ENCODE measurements around the gene FARP2. TPM values are rescaled to one million over a fixed set of nuclear protein-coding genes. Genes with fewer than 3 reads are reported as not detected.

Gene FARP2
- total and polyA plus RNA-seq, 2 of the 13 experiments (the other 11 are each of a cell fraction or from before 2014, with no cell fraction given): 28.0 to 45.4 TPM

GRCh38 chr2:241324775-241325174 is 31.3 kb upstream of the FARP2 start:
- Histone ChIP-seq H3K4me1 (ENCODE audit: insufficient read depth, low read length) (peaks cover 45% of the 10 kb centered on the region), H3K27ac (ENCODE audit: extremely low read length, insufficient read depth, low read length) (no peak overlapping the region), H4K20me1 (ENCODE audit: insufficient read depth, low read length) (peaks cover 69% of the 10 kb centered on the region), H3K36me3 (replicated peaks in 1 of 2; ENCODE audit: control insufficient read depth in 1 of 2, insufficient read depth in 2 of 2, low read length in 2 of 2) (peaks cover 9 to 62% of the 10 kb centered on the region in 2 experiments), H3K4me3 (replicated peaks in 1 of 3; ENCODE audit: insufficient read depth in 1 of 3, low read depth in 2 of 3, low read length in 3 of 3) (no peak overlapping the region), H3K9me3 (ENCODE audit: low read length) (no peaks in the 10 kb centered on the region), H3K4me2 (ENCODE audit: low read depth, low read length) (no peak overlapping the region), H3K27me3 (ENCODE audit: control insufficient read depth in 1 of 2, insufficient read depth in 2 of 2, low read length in 2 of 2) (no peaks in the 10 kb centered on the region), H3K9ac (ENCODE audit: insufficient read depth, low read depth, low read length) (no peak overlapping the region), H2AFZ (ENCODE audit: low read length) (no peak overlapping the region), H3K79me2 (ENCODE audit: insufficient read depth, low read length) (peaks cover 93% of the 10 kb centered on the region)
- in situ Hi-C loops (cut with HindIII; ENCODE audit: extremely low pct_ligation_motif_present, low pct_unique_long_range_greater_than_20kb) (no loop called here), intact Hi-C loops (cut with micrococcal nuclease; ENCODE audit: unreplicated experiment) (no loop called here)
- no TSS peak for BruUV-seq (replicated peaks)
- ChIA-PET CTCF (ENCODE audit: low intra/inter-chr PET ratio, low total read pairs) (no interaction called here), POLR2A (interaction anchor here (1.2 kb wide), 1 partner anchor 9 kb away, joined by 4 read pairs; no protein-coding TSS in a partner anchor)
- FAIRE-seq (no peak), DNase-seq (ENCODE audit: low spot score) (no peak), ATAC-seq (no peak)
- TF ChIP-seq ZNF441 (CRISPR knock-in tag; IDR thresholded peaks at IDR 0.05; ENCODE audit: borderline replicate concordance): no peak
- TF ChIP-seq RBFOX2 (IDR thresholded peaks at IDR 0.05; ENCODE audit: low read depth, low read length): 0 out of 2 replicates have a peak, but pooled peaks have one; percentile 31
- 0 out of 2 replicates have a peak, but pooled peaks have one; percentile 26 for TF ChIP-seq ZNF841 (CRISPR knock-in tag; IDR thresholded peaks at IDR 0.05; ENCODE audit: borderline replicate concordance)

GRCh38 chr2:241325257-241325656 is 30.8 kb upstream of the FARP2 start:
- in situ Hi-C loops (cut with HindIII; ENCODE audit: extremely low pct_ligation_motif_present, low pct_unique_long_range_greater_than_20kb): no loop called here
- POLR2A ChIA-PET: interaction anchor here (1.2 kb wide), 1 partner anchor 9 kb away, joined by 4 read pairs; no protein-coding TSS in a partner anchor

More at GRCh38 chr2:241325257-241325656, 30.8 kb upstream of the FARP2 start:
- WGBS (ENCODE audit: low lambda C conversion rate): 87% methylated on average over 1 of the region's 1 CpG
- H3K9ac ChIP-seq (ENCODE audit: insufficient read depth, low read depth, low read length): no peak overlapping the region
- TF ChIP-seq FOXA3 (CRISPR knock-in tag; IDR thresholded peaks at IDR 0.05) (0 out of 2 replicates have a peak, but pooled peaks have one; percentile 5), DR1 (CRISPR knock-in tag; IDR thresholded peaks at IDR 0.05) (no peak), ZNF839 (CRISPR knock-in tag; IDR thresholded peaks at IDR 0.05; ENCODE audit: borderline replicate concordance) (no peak), RBM22 (optimal IDR thresholded peaks at IDR 0.05; ENCODE audit: low read length) (peak; percentile 74), ZFYVE20 (CRISPR knock-in tag; IDR thresholded peaks at IDR 0.05; ENCODE audit: borderline replicate concordance, low read depth) (no peak), ZSCAN31 (CRISPR knock-in tag; IDR thresholded peaks at IDR 0.05; ENCODE audit: low read depth) (no peak)
- no peaks in the 10 kb centered on the region for H3K9me3 ChIP-seq (ENCODE audit: low read length)
- peaks cover 64% of the 10 kb centered on the region for H4K20me1 ChIP-seq (ENCODE audit: insufficient read depth, low read length)
- ATAC-seq (no peak), FAIRE-seq (no peak), DNase-seq (ENCODE audit: low spot score) (no peak)
- BruUV-seq (replicated peaks): no TSS peak
- no peak overlapping the region for H3K4me2 ChIP-seq (ENCODE audit: low read depth, low read length)
- H3K79me2 ChIP-seq (ENCODE audit: insufficient read depth, low read length): peaks cover 93% of the 10 kb centered on the region
- intact Hi-C loops (cut with micrococcal nuclease; ENCODE audit: unreplicated experiment): no loop called here
- no peak overlapping the region for H3K27ac ChIP-seq (ENCODE audit: extremely low read length, insufficient read depth, low read length)
- CTCF ChIA-PET (ENCODE audit: low intra/inter-chr PET ratio, low total read pairs): no interaction called here
- H3K4me3 ChIP-seq (replicated peaks in 1 of 3; ENCODE audit: insufficient read depth in 1 of 3, low read depth in 2 of 3, low read length in 3 of 3): no peak overlapping the region
- H3K36me3 ChIP-seq (replicated peaks in 1 of 2; ENCODE audit: control insufficient read depth in 1 of 2, insufficient read depth in 2 of 2, low read length in 2 of 2): peaks cover 9 to 62% of the 10 kb centered on the region in 2 experiments
- no peaks in the 10 kb centered on the region for H3K27me3 ChIP-seq (ENCODE audit: control insufficient read depth in 1 of 2, insufficient read depth in 2 of 2, low read length in 2 of 2)
- H2AFZ ChIP-seq (ENCODE audit: low read length): no peak overlapping the region
- H3K4me1 ChIP-seq (ENCODE audit: insufficient read depth, low read length): peaks cover 40% of the 10 kb centered on the region

Measured in HepG2 (cell line).